SK-N-MC (cell line): ENCODE results near the gene AKAP17A.

Source experiments
- EZH2 ChIP-seq: fragments of 200-600 bp; sonication (generic); IDR thresholded peaks from one replicate; pipeline ENCODE4 v1.6.1; 2017; ENCODE audit warnings: antibody characterized with exemption
- POLR2AphosphoS5 ChIP-seq: IDR thresholded peaks from 2 replicates; pipeline ENCODE4 v1.6.1; 2012; ENCODE audit warnings: mild to moderate bottlenecking, low read depth, low read length, borderline replicate concordance

DNA sequence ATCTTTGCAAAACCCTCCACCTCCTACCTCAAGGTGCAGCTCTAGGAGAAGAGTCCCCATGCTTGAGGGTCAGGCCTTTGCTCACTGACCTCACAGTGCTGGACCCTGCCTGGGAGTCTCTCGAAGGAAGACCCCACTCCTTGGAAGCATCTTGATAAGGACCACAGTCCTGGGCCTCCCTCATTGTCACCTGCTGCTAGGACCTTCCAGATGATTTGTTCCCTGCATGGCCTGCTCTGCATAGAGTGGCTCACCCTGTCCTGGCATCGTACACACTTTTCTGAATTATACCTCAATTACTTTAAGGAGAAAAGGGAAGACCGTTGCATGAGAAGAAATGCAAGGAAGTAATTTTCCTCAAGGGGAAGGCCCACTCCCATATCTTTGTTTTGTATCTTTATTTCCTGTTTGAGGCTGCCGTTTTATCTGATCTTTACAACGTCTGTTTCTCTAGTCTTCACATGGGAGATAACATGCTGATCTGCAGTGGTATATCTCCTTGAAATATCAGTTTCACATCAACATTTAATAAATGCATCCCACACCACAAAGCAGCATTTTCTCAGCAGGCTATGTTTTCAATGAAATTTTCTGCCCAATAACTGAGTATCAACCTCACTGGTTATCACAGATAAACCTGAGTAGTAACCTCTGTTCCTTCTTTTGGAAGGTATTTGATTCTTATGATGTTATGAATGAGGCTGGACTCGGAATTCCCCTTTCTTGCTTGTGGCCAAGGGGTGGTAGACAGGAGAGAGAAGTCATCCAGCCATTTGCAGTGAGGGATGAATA is 15.0 kb upstream of the AKAP17A start:
- TF ChIP-seq POLR2AphosphoS5 (no peak), EZH2 (no peak)
